Calu3 (cell line): Measurements from ENCODE around the gene DMD. TPM values are rescaled to one million over a fixed set of nuclear protein-coding genes. Genes with fewer than 3 reads are reported as not detected.

Experiments
- BruUV-seq: library from RNA; stranded (reverse); fragments of 400-500 nt; replicated peaks from 2 replicates; lab custom pipeline; 2021; lab: Mats Ljungman, UMichigan
- CTCF ChIA-PET: fragments of 300-600 bp; sonication (Branson Sonifier 250); formaldehyde crosslinking; loops from one replicate; lab custom pipeline; 2022; ENCODE audit warnings: antibody characterized with exemption; lab: Charles Lee
- DNase-seq: peaks from one replicate; pipeline ENCODE4 v3.0.0; 2022
- H3K27ac Mint-ChIP-seq: one replicate; pipeline ENCODE4 v1.8.0; 2022; ENCODE audit warnings: mixed read lengths; ENCODE audit not compliant: unreplicated experiment
- H3K27me3 Mint-ChIP-seq: one replicate; pipeline ENCODE4 v1.8.0; 2022; ENCODE audit warnings: mixed read lengths; ENCODE audit not compliant: unreplicated experiment
- H3K36me3 Mint-ChIP-seq: one replicate; pipeline ENCODE4 v1.8.0; 2022; ENCODE audit warnings: mild to moderate bottlenecking, moderate library complexity, mixed read lengths; ENCODE audit not compliant: insufficient read depth, unreplicated experiment
- H3K4me1 Mint-ChIP-seq: one replicate; pipeline ENCODE4 v1.8.0; 2022; ENCODE audit warnings: mild to moderate bottlenecking, low read depth, mixed read lengths; ENCODE audit not compliant: unreplicated experiment
- H3K4me3 Mint-ChIP-seq: one replicate; pipeline ENCODE4 v1.8.0; 2022; ENCODE audit warnings: mild to moderate bottlenecking, low read depth, moderate library complexity, mixed read lengths; ENCODE audit not compliant: unreplicated experiment
- H3K9me3 Mint-ChIP-seq: one replicate; pipeline ENCODE4 v1.8.0; 2022; ENCODE audit warnings: low read depth, mixed read lengths; ENCODE audit not compliant: unreplicated experiment
- CTCF ChIP-seq: fragments of 200-600 bp; IDR thresholded peaks from one replicate; pipeline ENCODE4 v1.8.0; 2022; ENCODE audit warnings: antibody characterized with exemption; ENCODE audit not compliant: unreplicated experiment
- intact Hi-C: fragments of 100-400 bp; cut with micrococcal nuclease; formaldehyde crosslinking; loops from one replicate; pipeline ENCODE4 v1.10.0; 2022; ENCODE audit not compliant: unreplicated experiment
- total RNA-seq: library from RNA; stranded (reverse); gene quantifications from 2 replicates; pipeline ENCODE4 v1.2.3, GENCODE V29; 2022

DMD gene
- total RNA-seq, 1 experiment from 2014 or later, result 11.6 TPM

- Mint-ChIP-seq H3K4me1 (no peaks in the 10 kb centered on the region), H3K9me3 (no peaks in the 10 kb centered on the region), H3K36me3 (no peaks in the 10 kb centered on the region), H3K27me3 (no peaks in the 10 kb centered on the region), H3K27ac (no peak overlapping the region), H3K4me3 (no peak overlapping the region)
- CTCF ChIA-PET, result no interaction called here
- no peak for DNase-seq
- no TSS peak for BruUV-seq
- no peak for TF ChIP-seq CTCF
- intact Hi-C loops, result no loop called here
These were observed 639.8 kb downstream of the DMD start for GRCh38 chrX:32571579-32571978.

GRCh38 chrX:32562261-32562660 lies 649.1 kb downstream of the DMD start:
- DNase-seq, result no peak
- no peak overlapping the region for H3K4me3 Mint-ChIP-seq
- intact Hi-C loops, result no loop called here
- H3K36me3 Mint-ChIP-seq, result no peaks in the 10 kb centered on the region
- H3K9me3 Mint-ChIP-seq, result no peaks in the 10 kb centered on the region
- no peak for TF ChIP-seq CTCF
- no peaks in the 10 kb centered on the region for H3K4me1 Mint-ChIP-seq
- CTCF ChIA-PET, result no interaction called here
- no peaks in the 10 kb centered on the region for H3K27me3 Mint-ChIP-seq
- no peak overlapping the region for H3K27ac Mint-ChIP-seq
- no TSS peak for BruUV-seq

- TF ChIP-seq CTCF, result no peak
- BruUV-seq, result no TSS peak
- no peak overlapping the region for H3K4me3 Mint-ChIP-seq
- H3K9me3 Mint-ChIP-seq, result no peaks in the 10 kb centered on the region
- CTCF ChIA-PET, result no interaction called here
- no peaks in the 10 kb centered on the region for H3K27me3 Mint-ChIP-seq
- no peak for DNase-seq
- intact Hi-C loops, result no loop called here
- H3K36me3 Mint-ChIP-seq, result no peaks in the 10 kb centered on the region
- H3K4me1 Mint-ChIP-seq, result no peaks in the 10 kb centered on the region
- H3K27ac Mint-ChIP-seq, result no peak overlapping the region
These were observed 666.2 kb downstream of the DMD start for GRCh38 chrX:32545101-32545500.

- intact Hi-C loops, result no loop called here
- CTCF ChIA-PET, result no interaction called here
- BruUV-seq, result no TSS peak
- Mint-ChIP-seq H3K4me3 (no peak overlapping the region), H3K27me3 (no peaks in the 10 kb centered on the region), H3K27ac (no peak overlapping the region), H3K36me3 (no peaks in the 10 kb centered on the region), H3K4me1 (no peaks in the 10 kb centered on the region), H3K9me3 (no peaks in the 10 kb centered on the region)
- no peak for TF ChIP-seq CTCF
- no peak for DNase-seq
These were observed 672.8 kb downstream of the DMD start for GRCh38 chrX:32538554-32538953.

- H3K36me3 Mint-ChIP-seq, result no peaks in the 10 kb centered on the region
- no peak for DNase-seq
- H3K9me3 Mint-ChIP-seq, result no peaks in the 10 kb centered on the region
- H3K4me1 Mint-ChIP-seq, result no peaks in the 10 kb centered on the region
- no peak overlapping the region for H3K4me3 Mint-ChIP-seq
- intact Hi-C loops, result no loop called here
- no peak overlapping the region for H3K27ac Mint-ChIP-seq
- CTCF ChIA-PET, result no interaction called here
- no peaks in the 10 kb centered on the region for H3K27me3 Mint-ChIP-seq
- no peak for TF ChIP-seq CTCF
- BruUV-seq, result no TSS peak
These were observed 677.5 kb downstream of the DMD start for GRCh38 chrX:32533848-32534247.
